Astrocyte of the cerebellum (primary cell): ENCODE measurements around the gene AGFG2.

ENCODE experiments used
- DNase-seq: peaks from one replicate; pipeline ENCODE4 v3.0.0-alpha.2; 2011; ENCODE audit warnings: low read depth
- H3K4me3 ChIP-seq: 2 replicates; pipeline ENCODE4 v1.5.1; 2011; ENCODE audit warnings: mild to moderate bottlenecking, low read depth, low read length, moderate library complexity
- in situ Hi-C: cut with HindIII; loops from 2 replicates; pipeline ENCODE4 v1.10.0; 2017; ENCODE audit warnings: low sequenced_read_pairs
- TF ChIP-seq, protein P1 (sequence below): IDR thresholded peaks from 2 replicates; pipeline ENCODE4 v1.5.1; 2012; ENCODE audit warnings: low read length, low read depth, moderate library complexity, mild to moderate bottlenecking; ENCODE audit errors: missing control alignments

Gene AGFG2

DNA sequence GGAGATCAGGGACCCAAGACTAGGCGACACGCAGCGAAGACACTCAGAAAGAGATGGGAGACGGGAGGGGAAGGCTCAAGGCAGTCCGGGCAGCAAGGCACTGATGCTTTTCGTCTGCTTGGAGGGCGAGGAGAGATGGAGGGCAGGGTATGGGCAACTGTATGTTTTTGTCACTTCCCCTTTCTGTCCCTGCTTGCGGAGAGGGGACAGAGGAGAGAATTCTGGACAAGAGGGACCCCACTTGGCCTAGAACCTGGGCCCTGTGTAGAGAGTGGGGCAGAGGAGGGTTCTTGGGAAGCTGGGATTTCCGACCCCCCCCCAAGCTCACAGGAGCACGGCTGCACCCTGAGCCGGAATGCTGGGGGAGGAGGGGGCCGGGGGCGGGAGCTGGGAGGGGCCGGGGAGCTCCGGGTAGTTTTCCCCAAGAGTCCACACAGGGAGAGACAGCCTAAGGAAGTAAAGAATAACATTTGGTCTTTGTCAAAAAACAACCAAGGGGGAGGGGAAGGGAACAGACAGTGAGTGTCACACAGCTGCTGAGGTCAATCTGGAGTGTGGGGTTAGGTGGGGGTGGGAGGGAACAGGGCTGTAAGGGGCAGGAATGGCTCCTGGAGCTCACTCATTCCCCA, 45.2 kb downstream of the AGFG2 start:
- no peak for DNase-seq
- in situ Hi-C loops, result no loop called here
- TF ChIP-seq, protein P1, sequence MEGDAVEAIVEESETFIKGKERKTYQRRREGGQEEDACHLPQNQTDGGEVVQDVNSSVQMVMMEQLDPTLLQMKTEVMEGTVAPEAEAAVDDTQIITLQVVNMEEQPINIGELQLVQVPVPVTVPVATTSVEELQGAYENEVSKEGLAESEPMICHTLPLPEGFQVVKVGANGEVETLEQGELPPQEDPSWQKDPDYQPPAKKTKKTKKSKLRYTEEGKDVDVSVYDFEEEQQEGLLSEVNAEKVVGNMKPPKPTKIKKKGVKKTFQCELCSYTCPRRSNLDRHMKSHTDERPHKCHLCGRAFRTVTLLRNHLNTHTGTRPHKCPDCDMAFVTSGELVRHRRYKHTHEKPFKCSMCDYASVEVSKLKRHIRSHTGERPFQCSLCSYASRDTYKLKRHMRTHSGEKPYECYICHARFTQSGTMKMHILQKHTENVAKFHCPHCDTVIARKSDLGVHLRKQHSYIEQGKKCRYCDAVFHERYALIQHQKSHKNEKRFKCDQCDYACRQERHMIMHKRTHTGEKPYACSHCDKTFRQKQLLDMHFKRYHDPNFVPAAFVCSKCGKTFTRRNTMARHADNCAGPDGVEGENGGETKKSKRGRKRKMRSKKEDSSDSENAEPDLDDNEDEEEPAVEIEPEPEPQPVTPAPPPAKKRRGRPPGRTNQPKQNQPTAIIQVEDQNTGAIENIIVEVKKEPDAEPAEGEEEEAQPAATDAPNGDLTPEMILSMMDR, result no peak
- H3K4me3 ChIP-seq, result peak overlapping the region; percentile 93

DNA sequence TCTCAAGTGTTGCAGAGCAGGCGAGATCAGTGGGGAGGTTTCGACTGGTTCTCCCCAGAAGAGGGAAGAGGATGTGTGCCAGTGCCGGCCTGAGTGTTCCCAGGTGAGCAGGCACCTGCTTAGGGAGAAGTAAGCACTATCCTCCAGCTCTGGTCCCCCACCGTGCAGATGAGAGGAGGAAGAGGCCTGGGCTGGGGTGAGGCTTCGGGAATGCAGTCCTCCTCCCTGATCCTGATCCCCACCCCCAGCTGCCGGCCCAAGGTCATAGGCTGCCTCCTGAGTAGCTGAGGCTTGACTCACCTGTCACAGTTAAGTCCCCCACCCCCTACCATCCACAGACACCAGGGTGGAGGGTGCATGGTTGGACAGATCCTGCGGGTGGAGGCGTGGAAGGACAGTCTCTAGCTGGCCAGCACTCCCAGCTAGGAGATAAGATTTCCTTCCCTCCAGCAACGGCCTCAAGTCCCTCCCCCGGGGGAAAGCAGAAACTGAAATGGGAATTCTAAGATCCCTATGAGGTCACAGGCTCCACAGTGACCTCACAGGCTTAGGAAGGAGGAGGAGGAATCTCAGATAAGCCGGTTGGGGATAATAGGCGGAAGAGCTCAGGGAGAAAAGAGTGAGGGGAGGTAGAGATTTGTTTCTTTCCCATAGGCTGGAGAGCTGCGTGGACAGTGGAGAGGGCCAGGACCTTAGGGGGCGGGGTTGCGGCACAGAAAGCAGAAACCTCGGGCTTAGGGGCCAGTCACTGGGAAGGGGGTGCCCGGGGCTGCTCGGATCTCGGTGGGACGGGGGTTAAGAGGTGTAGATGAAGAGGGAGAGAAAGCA, 45.9 kb downstream of the AGFG2 start:
- no peak for DNase-seq
- TF ChIP-seq, protein P1, result no peak
- in situ Hi-C loops, result no loop called here

DNA sequence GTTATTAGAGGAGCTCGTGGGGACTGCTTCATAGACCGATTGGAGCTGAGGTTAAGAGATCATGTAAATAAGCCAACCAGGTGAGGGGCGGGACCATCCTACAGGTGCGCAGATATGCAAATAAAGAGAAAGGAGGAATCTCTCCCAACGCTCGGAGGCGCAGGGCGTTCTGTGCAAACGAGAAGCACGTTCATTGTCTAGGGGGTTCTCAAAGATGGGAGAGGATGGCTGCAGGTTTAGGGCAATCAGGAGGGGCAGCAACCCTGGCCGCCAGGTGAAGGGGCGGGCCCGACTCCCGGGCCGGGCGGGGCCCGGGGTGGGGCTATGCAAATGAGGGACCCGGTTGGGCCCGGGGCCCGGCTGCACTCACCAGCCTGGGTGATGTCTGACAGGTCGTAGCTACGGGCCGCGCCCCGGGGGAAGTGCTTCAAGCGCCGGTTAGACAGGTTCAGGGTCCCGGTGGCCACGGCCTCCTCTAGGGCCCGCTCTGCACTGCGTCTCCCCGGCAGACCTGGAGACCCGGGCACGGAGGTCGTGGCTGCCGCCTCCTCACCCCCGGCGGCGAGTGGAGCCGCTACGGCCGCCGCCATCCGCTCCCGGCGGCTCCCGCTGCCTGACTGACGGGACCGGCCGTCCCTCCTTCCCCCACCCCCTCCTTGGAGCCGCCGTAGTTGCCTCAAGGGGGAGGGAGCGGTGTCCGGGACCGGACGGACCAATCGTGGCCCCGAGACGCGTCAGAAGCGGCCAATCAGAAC, 46.7 kb downstream of the AGFG2 start, which contains the start of gene LRCH4:
TSS of gene LRCH4 (minus strand) at position 619 of the 755 bp plus-strand sequence. CDS start at position 590, 29 bp downstream.
- DNase-seq, result no peak
- TF ChIP-seq, protein P1, result no peak
- H3K4me3 ChIP-seq, result peak within 1 kb of the TSS; percentile 93
- in situ Hi-C loops, result no loop called here

More for the DNA sequence above, 45.9 kb downstream of the AGFG2 start:
- H3K4me3 ChIP-seq, result peak overlapping the region; percentile 93

DNA sequence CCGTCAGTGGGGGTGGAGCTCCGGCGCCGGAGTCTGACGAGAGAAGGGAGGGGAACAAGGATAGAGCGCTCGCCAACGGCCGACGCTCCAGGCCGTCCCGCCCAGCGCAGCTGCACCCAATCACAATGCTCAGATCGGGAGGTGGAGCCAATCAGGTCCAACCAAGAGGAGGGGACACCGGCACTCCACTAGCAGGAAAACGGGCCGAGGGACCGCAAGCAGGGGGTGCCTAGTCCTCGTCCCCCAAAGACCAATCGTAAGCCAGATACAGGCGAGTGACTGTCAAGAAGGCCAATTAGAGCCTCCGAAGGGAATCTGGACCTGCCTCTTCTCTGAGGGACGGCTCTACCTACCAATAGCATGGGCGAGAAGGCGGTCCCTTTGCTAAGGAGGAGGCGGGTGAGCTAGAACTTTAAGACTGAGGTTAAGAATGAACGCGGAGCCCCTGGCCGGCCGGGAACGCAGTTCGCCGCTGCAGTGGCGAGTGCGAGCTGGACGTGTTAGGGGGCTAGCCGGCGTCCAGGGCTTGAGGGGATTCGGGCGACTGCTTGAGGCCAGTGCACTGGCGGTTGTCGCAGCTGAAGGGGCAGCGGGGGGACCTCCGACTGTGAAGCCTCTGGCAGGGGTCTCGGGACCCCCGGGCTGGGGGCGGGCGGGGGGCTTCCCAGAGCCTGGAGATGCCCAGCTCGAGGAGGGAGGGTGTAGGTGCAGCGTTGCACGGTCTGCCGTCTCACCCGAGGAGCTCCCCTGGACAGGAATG, 47.4 kb downstream of the AGFG2 start, which contains the start of gene FBXO24:
TSS of gene FBXO24 (plus strand) at position 63 of the 760 bp plus-strand sequence. CDS start at position 361, 298 bp downstream.
- in situ Hi-C loops, result no loop called here
- TF ChIP-seq, protein P1, result no peak
- peak; percentile 100 for DNase-seq
- H3K4me3 ChIP-seq, result peak within 1 kb of the TSS; percentile 93

DNA sequence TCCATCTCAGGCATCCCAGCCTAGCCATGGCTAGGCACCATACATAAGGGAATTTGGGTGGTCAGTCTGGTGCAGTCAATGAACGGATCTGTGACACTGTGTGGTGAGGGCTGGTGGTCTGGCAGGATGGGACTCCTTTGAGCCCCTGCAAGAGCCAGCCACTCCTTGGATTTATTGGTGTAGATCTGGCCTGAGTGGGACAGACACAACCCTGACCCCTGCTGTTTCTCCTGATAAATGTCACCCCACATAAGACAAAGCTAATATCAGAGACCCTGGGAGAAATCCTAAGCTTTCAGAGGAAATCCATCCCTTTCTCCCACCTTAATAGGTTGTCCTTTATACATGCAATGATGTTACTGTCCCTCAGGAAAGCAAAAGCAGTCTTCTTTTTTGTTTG, 49.4 kb downstream of the AGFG2 start:
- TF ChIP-seq, protein P1, result peak; percentile 12
- H3K4me3 ChIP-seq, result no peak overlapping the region
- in situ Hi-C loops, result no loop called here
- DNase-seq, result no peak
